Uterus (tissue), 2 donors: ENCODE measurements around the gene B4GALNT2.

ENCODE experiments used
- CTCF ChIP-seq, 4 experiments: fragments of 200-600 bp in 2 of 4; fragments of 450-650 bp in 2 of 4; sonication (generic) in 2 of 4; IDR thresholded peaks; one replicate each; pipeline ENCODE4 v1.5.1; 2016 to 2019; ENCODE audit warnings: antibody characterized with exemption in 4 of 4, mild to moderate bottlenecking in 2 of 4, moderate library complexity in 1 of 4
- POLR2A ChIP-seq, 2 donors: fragments of 450-650 bp; IDR thresholded peaks; one replicate each; pipeline ENCODE4 v1.6.1; 2016; ENCODE audit warnings: antibody characterized with exemption in 2 of 2, mild to moderate bottlenecking in 1 of 2, moderate library complexity in 1 of 2

- no peak for TF ChIP-seq CTCF (IDR thresholded peaks at IDR 0.05)
- no peak for TF ChIP-seq POLR2A (IDR thresholded peaks at IDR 0.05)
These were observed 85.3 kb downstream of the B4GALNT2 start for GRCh38 chr17:49217651-49218413.
